Suprapubic skin (tissue), 4 donors: ENCODE results near the gene PCNX4. TPM values are rescaled to one million over a fixed set of nuclear protein-coding genes. Genes with fewer than 3 reads are reported as not detected.
A peak's percentile ranks its signal among the peaks of the same experiment; 100 is the strongest.

Experiments
- DNase-seq, 2 donors: peaks; one replicate each; pipeline ENCODE4 v3.0.0-alpha.2; 2019; ENCODE audit warnings: low spot score in 2 of 2
- H3K27ac ChIP-seq: fragments of 200-600 bp; sonication (generic); one replicate; pipeline ENCODE4 v1.5.1; 2019
- H3K27me3 ChIP-seq: fragments of 200-600 bp; sonication (generic); one replicate; pipeline ENCODE4 v1.5.1; 2019
- H3K36me3 ChIP-seq: fragments of 200-600 bp; sonication (generic); one replicate; pipeline ENCODE4 v1.5.1; 2019
- H3K4me1 ChIP-seq: fragments of 200-600 bp; sonication (generic); one replicate; pipeline ENCODE4 v1.5.1; 2019
- H3K4me3 ChIP-seq: fragments of 200-600 bp; sonication (generic); one replicate; pipeline ENCODE4 v1.5.1; 2019; ENCODE audit warnings: mild to moderate bottlenecking
- H3K9me3 ChIP-seq: fragments of 200-600 bp; sonication (generic); one replicate; pipeline ENCODE4 v1.5.1; 2019
- EP300 ChIP-seq: sonication (generic); formaldehyde crosslinking; IDR thresholded peaks from one replicate; pipeline ENCODE4 v1.6.1; 2017; ENCODE audit warnings: antibody characterized with exemption
- POLR2A ChIP-seq, 2 donors: fragments of 450-650 bp; IDR thresholded peaks; one replicate each; pipeline ENCODE4 v1.6.1; 2017; ENCODE audit warnings: antibody characterized with exemption in 2 of 2, mild to moderate bottlenecking in 2 of 2, moderate library complexity in 2 of 2
- POLR2AphosphoS5 ChIP-seq, 3 donors: sonication (generic); formaldehyde crosslinking; IDR thresholded peaks; one replicate each; pipeline ENCODE4 v1.6.1; 2017; ENCODE audit warnings: antibody characterized with exemption in 3 of 3
- WGBS: methylation state at CpG from one replicate; pipeline ENCODE4 v1.1.5; 2018; 5-methylcytosine and 5-hydroxymethylcytosine counted together
- total RNA-seq, 4 donors: library from RNA; depleted of rRNA; stranded (reverse); fragments of >200 nt; gene quantifications; one replicate each; pipeline ENCODE4 v1.1.0, GENCODE V29; 2016
- TF ChIP-seq, protein P1 (sequence below), 2 donors: fragments of 200-600 bp in 1 of 2; fragments of 450-650 bp in 1 of 2; sonication (generic) in 1 of 2; IDR thresholded peaks; one replicate each; pipeline ENCODE4 v1.5.1; 2016 to 2019; ENCODE audit warnings: antibody characterized with exemption in 2 of 2, mild to moderate bottlenecking in 1 of 2, moderate library complexity in 1 of 2

Gene PCNX4
- total RNA-seq, 4 donors from 2014 or later, result 26.5 to 56.3 (median 42.5) TPM

DNA sequence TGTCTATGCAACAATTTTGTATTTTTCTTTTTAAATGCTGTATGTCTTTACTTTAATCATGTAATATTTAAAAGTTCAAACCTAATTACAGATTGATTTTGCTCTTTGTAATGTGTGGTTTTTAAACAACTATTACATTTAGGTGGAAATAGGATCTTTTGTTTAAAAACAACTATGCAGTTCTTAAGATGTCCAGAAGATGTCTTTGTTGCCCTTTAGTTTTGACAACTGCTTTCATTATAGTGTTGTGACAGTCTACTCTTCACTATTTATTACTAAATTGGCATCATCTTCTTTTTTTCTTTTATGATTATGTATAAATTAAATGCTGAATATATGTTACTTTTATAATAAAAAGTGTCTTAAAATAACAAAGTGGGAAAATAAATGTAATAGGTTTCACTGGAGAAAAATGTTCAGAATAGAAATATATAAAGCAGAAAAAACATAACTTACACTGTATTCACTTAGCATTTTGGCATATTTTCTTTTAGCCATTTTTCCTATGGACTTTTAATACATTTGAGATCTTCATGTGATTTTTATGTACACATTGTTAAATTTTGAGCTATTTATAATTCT is 27.1 kb upstream of the PCNX4 start:
- DNase-seq, result no peak
- TF ChIP-seq, protein P1, sequence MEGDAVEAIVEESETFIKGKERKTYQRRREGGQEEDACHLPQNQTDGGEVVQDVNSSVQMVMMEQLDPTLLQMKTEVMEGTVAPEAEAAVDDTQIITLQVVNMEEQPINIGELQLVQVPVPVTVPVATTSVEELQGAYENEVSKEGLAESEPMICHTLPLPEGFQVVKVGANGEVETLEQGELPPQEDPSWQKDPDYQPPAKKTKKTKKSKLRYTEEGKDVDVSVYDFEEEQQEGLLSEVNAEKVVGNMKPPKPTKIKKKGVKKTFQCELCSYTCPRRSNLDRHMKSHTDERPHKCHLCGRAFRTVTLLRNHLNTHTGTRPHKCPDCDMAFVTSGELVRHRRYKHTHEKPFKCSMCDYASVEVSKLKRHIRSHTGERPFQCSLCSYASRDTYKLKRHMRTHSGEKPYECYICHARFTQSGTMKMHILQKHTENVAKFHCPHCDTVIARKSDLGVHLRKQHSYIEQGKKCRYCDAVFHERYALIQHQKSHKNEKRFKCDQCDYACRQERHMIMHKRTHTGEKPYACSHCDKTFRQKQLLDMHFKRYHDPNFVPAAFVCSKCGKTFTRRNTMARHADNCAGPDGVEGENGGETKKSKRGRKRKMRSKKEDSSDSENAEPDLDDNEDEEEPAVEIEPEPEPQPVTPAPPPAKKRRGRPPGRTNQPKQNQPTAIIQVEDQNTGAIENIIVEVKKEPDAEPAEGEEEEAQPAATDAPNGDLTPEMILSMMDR (IDR thresholded peaks at IDR 0.05), result peak; percentile 18 to 30
- no peak for TF ChIP-seq EP300
- Histone ChIP-seq H3K4me3 (no peak overlapping the region), H3K36me3 (no peaks in the 10 kb centered on the region), H3K9me3 (no peaks in the 10 kb centered on the region), H3K27me3 (no peaks in the 10 kb centered on the region), H3K27ac (no peak overlapping the region), H3K4me1 (no peaks in the 10 kb centered on the region)

DNA sequence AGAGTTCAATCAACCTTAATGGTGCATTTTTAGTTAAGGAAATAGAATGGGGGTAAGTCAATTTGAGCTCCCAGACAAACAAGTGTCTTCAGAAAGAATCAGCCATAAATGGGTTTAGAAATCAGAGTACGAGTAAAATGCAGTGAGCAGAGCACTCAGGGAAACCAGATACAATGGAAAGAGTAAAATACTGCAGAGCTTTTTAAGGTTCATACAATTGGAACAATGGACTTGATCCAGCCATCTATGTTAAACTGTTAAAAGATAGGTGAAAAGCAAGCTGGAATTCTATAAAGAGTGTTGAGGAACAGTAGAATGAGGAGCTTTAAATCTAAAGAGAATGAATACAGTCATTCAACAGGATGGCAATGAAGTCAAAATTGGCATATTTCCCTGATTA is 23.8 kb upstream of the PCNX4 start:
- H3K27ac ChIP-seq, result no peak overlapping the region
- TF ChIP-seq, protein P1 (IDR thresholded peaks at IDR 0.05), result no peak
- TF ChIP-seq EP300 (no peak), POLR2A (IDR thresholded peaks at IDR 0.05) (no peak), POLR2AphosphoS5 (IDR thresholded peaks at IDR 0.05) (no peak)
- no peaks in the 10 kb centered on the region for H3K36me3 ChIP-seq
- H3K9me3 ChIP-seq, result no peaks in the 10 kb centered on the region
- no peaks in the 10 kb centered on the region for H3K27me3 ChIP-seq
- no peaks in the 10 kb centered on the region for H3K4me1 ChIP-seq
- WGBS, result 90% methylated on average over 1 of the region's 1 CpG
- DNase-seq, result no peak
- H3K4me3 ChIP-seq, result no peak overlapping the region

DNA sequence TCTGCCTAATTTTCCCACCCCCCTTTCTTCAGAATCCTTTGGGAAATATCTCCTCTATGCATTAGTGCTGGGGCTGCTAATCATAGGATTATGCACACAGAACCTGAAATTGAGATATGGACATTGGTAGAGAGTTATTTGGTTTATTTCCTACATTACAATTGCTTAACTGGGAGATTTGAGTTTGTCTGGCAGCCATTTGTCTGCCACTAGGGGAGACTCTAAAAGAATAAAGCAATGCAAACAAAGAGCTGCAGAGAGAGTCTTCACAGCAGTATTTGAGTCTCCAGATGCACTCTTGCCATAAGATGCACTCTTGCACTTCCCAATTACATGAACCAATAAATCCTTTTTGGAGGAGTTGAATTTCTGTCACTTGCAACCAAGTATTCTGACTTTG is 12.0 kb upstream of the PCNX4 start:
- H3K9me3 ChIP-seq, result no peaks in the 10 kb centered on the region
- DNase-seq, result no peak
- H3K36me3 ChIP-seq, result no peaks in the 10 kb centered on the region
- H3K27ac ChIP-seq, result no peak overlapping the region
- H3K4me1 ChIP-seq, result no peaks in the 10 kb centered on the region
- TF ChIP-seq POLR2AphosphoS5 (IDR thresholded peaks at IDR 0.05) (no peak), EP300 (no peak), POLR2A (IDR thresholded peaks at IDR 0.05) (no peak)
- TF ChIP-seq, protein P1 (IDR thresholded peaks at IDR 0.05), result no peak
- no peak overlapping the region for H3K4me3 ChIP-seq
- no peaks in the 10 kb centered on the region for H3K27me3 ChIP-seq

DNA sequence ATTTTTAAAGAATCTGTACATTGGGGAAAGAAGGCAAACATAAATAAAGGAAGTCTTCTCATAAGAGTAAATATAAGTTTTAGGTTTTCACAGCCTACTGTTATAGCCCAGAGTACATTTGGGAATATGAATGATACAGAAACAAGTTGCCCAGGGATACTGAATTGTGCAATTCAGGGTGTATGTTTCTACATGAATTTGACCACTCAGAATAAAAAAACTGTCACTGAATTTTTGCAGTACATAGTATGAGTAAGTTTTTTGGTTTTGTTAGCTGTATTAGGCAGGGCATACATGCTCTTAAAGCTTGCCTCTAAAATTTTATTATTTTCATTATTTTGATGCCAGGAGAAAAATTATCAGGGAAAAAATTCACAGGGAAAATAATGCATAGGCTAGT is 6.6 kb upstream of the PCNX4 start:
- H3K4me1 ChIP-seq, result peaks cover 3% of the 10 kb centered on the region
- no peak for TF ChIP-seq POLR2A (IDR thresholded peaks at IDR 0.05)
- TF ChIP-seq POLR2AphosphoS5 (IDR thresholded peaks at IDR 0.05), result no peak
- TF ChIP-seq, protein P1 (IDR thresholded peaks at IDR 0.05), result no peak
- no peak for TF ChIP-seq EP300
- no peaks in the 10 kb centered on the region for H3K27me3 ChIP-seq
- H3K4me3 ChIP-seq, result no peak overlapping the region
- no peak for DNase-seq
- H3K9me3 ChIP-seq, result no peaks in the 10 kb centered on the region
- no peaks in the 10 kb centered on the region for H3K36me3 ChIP-seq
- no peak overlapping the region for H3K27ac ChIP-seq

DNA sequence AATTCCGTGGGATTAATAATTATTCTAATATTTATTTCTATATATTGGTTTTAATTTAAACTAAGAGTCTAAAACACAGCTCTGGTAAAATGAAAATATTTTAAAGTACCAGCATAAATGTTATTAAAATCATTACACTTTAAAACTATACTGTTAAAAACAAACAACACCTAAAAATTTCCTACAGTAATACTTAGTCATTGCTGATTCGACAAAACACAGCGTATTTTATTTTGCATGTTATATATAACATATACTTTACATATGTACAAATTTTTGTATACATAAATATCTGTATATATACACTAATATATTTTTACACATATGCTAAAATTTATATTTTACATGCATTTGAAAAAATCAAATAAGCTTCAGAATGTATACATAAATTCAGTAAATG is 6.0 kb upstream of the PCNX4 start:
- no peak for DNase-seq
- peaks cover 6% of the 10 kb centered on the region for H3K4me1 ChIP-seq
- H3K9me3 ChIP-seq, result no peaks in the 10 kb centered on the region
- TF ChIP-seq EP300 (no peak), POLR2A (IDR thresholded peaks at IDR 0.05) (no peak), POLR2AphosphoS5 (IDR thresholded peaks at IDR 0.05) (no peak)
- TF ChIP-seq, protein P1 (IDR thresholded peaks at IDR 0.05), result no peak
- 91% methylated on average over 3 of the region's 3 CpGs for WGBS
- H3K36me3 ChIP-seq, result no peaks in the 10 kb centered on the region
- H3K27ac ChIP-seq, result no peak overlapping the region
- no peak overlapping the region for H3K4me3 ChIP-seq
- no peaks in the 10 kb centered on the region for H3K27me3 ChIP-seq
